ENCODE results near the gene NXN. TPM values are rescaled to one million over a fixed set of nuclear protein-coding genes. Genes with fewer than 3 reads are reported as not detected.
"Not testable (repeated sequence)": the region's sequence is repeated elsewhere in the genome, so short reads cannot be mapped to it uniquely, and the experiment has no call there.

Gene NXN
- total and polyA plus RNA-seq, 4 experiments from 2014 or later: 0.55 to 2.7 (median 1.9) TPM

DNA sequence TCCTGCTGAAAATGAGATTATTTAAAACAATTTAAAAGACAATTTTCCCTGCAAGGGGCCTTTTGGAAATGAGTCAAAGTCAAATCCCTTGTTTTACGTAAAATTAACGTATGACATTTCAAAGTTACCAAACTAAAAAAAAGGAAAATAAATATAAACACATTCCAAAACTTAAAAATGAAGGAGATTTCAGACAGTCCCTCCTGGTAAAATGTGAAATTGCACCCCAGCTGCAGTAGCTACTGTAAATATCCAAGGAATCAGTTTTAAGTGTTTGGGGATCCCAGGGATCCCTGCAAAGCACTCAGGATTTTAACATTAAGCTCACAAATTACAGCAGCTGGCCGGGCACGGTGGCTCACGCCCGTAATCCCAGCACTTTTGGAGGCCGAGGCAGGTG is 63.3 kb downstream of the NXN start:
- H3K9me3 Mint-ChIP-seq: no peaks in the 10 kb centered on the region
- H3K4me1 Mint-ChIP-seq: no peaks in the 10 kb centered on the region
- ChIA-PET CTCF (ENCODE audit: partially characterized antibody) (no interaction called here), POLR2A (ENCODE audit: partially characterized antibody) (no interaction called here)
- H3K4me1 ChIP-seq (ENCODE audit: insufficient read depth, low read length): no peaks in the 10 kb centered on the region
- no peak overlapping the region for H3K4me3 ChIP-seq (ENCODE audit: low read length in 2 of 2)
- no peak overlapping the region for H3K27ac ChIP-seq (ENCODE audit: low read depth, low read length)
- H3K27me3 Mint-ChIP-seq: peaks cover 20 to 25% of the 10 kb centered on the region in 2 donors
- H3K27ac Mint-ChIP-seq: no peak overlapping the region
- H3K36me3 Mint-ChIP-seq: no peaks in the 10 kb centered on the region
- intact Hi-C loops (cut with micrococcal nuclease): no loop called here
- H3K36me3 ChIP-seq (ENCODE audit: insufficient read depth, low read length): no peaks in the 10 kb centered on the region
- peak overlapping the region in 1 of 8 donors; percentile 34 for H3K4me3 Mint-ChIP-seq
- H3K9me3 ChIP-seq (ENCODE audit: control insufficient read depth in 1 of 2, low read length in 2 of 2): no peaks in the 10 kb centered on the region
- DNase-seq: no peak
- H3K27me3 ChIP-seq (ENCODE audit: insufficient read depth, low read length): no peaks in the 10 kb centered on the region

DNA sequence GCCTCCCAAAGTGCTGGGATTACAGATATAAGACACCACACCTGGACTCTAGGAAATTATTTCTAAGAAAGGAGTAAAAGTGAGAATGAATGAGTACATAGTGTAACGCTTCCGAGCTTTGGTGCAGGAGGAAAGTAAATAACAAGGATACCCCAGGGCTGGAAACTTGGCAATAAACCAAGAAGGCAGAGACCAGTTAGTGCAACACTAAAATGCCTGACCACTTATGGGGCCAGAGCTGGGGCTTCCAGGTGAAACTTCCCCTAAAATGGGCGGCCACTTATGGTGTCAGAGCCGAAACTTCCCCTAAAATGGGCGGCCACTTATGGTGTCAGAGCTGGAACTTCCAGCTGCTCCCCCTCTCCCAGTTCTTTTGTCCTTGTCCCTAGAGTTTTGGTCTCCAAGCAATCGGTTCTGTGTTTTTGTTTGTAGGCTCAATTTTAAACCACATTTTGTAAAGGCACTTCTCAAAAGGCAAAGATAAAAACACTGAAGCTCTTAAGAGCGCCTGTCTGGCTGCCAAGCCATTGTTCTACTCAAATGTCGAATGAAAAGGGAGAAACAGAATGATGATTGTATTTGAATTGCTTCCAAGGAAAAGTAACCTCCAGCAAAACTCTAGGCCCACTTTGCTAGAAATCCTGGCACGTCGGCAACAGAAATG is 63.9 kb downstream of the NXN start:
- H3K4me1 Mint-ChIP-seq: no peaks in the 10 kb centered on the region

DNA sequence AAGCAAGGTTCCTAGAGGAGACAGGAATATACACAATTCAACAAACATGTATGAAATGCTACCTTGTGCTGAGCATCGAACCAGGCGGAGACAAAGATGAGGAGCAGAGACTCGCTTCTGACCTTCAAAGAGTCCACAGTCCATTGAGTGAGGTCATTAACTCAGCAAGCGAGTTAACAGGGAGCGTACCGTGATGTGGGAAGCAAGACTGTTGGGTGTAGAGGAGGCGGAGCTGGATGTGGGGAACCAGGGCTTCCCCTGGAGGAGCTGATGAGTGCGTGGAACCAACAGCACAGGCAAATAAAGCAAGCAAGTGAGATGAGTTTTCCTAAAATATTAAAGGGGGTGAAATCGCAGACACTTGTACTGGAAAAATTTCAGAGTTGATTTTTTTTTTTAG is 65.0 kb downstream of the NXN start:
- Mint-ChIP-seq H3K27me3 (peaks cover 17 to 25% of the 10 kb centered on the region in 2 donors), H3K9me3 (no peaks in the 10 kb centered on the region), H3K4me3 (no peak overlapping the region), H3K27ac (no peak overlapping the region), H3K4me1 (no peaks in the 10 kb centered on the region), H3K36me3 (no peaks in the 10 kb centered on the region)
- no peak for DNase-seq
- no peak overlapping the region for H3K27ac ChIP-seq (ENCODE audit: low read depth, low read length)
- no peaks in the 10 kb centered on the region for H3K27me3 ChIP-seq (ENCODE audit: insufficient read depth, low read length)
- intact Hi-C loops (cut with micrococcal nuclease): no loop called here
- no peaks in the 10 kb centered on the region for H3K4me1 ChIP-seq (ENCODE audit: insufficient read depth, low read length)
- H3K36me3 ChIP-seq (ENCODE audit: insufficient read depth, low read length): no peaks in the 10 kb centered on the region
- no peak overlapping the region for H3K4me3 ChIP-seq (ENCODE audit: low read length in 2 of 2)
- H3K9me3 ChIP-seq (ENCODE audit: control insufficient read depth in 1 of 2, low read length in 2 of 2): no peaks in the 10 kb centered on the region
- POLR2A ChIA-PET (ENCODE audit: partially characterized antibody): no interaction called here
- CTCF ChIA-PET (ENCODE audit: partially characterized antibody): no interaction called here

More for the DNA sequence above, 63.9 kb downstream of the NXN start:
- no peaks in the 10 kb centered on the region for H3K4me1 ChIP-seq (ENCODE audit: insufficient read depth, low read length)
- Mint-ChIP-seq H3K36me3 (no peaks in the 10 kb centered on the region), H3K4me3 (no peak overlapping the region), H3K9me3 (no peaks in the 10 kb centered on the region), H3K27me3 (peaks cover 17 to 25% of the 10 kb centered on the region in 2 donors), H3K27ac (no peak overlapping the region)
- no peak overlapping the region for H3K4me3 ChIP-seq (ENCODE audit: low read length in 2 of 2)
- H3K27ac ChIP-seq (ENCODE audit: low read depth, low read length): no peak overlapping the region
- no peaks in the 10 kb centered on the region for H3K27me3 ChIP-seq (ENCODE audit: insufficient read depth, low read length)
- intact Hi-C loops (cut with micrococcal nuclease): no loop called here
- no peak for DNase-seq
- ChIA-PET POLR2A (ENCODE audit: partially characterized antibody) (no interaction called here), CTCF (ENCODE audit: partially characterized antibody) (no interaction called here)
- H3K36me3 ChIP-seq (ENCODE audit: insufficient read depth, low read length): no peaks in the 10 kb centered on the region
- H3K9me3 ChIP-seq (ENCODE audit: control insufficient read depth in 1 of 2, low read length in 2 of 2): no peaks in the 10 kb centered on the region

DNA sequence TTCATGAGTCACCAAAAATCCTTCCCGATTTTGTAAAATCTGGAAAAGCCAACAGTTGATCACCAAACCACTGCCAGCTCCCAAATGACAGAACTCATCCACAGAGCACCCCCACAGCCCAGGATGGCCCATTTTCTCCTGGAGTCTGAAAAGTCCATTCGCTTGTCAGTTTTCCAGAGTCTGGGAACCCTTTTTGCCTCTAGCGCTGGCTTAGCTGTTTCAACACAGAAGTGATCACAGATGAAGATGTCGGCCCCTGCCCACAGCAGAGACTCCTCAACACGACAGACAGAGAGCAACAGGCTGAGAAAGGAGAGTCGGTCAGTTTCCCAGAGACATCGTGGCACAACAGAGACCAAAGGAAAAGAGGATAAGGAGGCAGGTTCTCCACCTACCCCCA is 66.4 kb downstream of the NXN start:
- ChIA-PET POLR2A (ENCODE audit: partially characterized antibody) (no interaction called here), CTCF (ENCODE audit: partially characterized antibody) (no interaction called here)
- peaks cover 17 to 29% of the 10 kb centered on the region in 2 donors for H3K27me3 Mint-ChIP-seq
- Histone ChIP-seq H3K9me3 (ENCODE audit: control insufficient read depth in 1 of 2, low read length in 2 of 2) (no peaks in the 10 kb centered on the region), H3K27me3 (ENCODE audit: insufficient read depth, low read length) (no peaks in the 10 kb centered on the region), H3K4me1 (ENCODE audit: insufficient read depth, low read length) (no peaks in the 10 kb centered on the region), H3K4me3 (ENCODE audit: low read length in 2 of 2) (no peak overlapping the region), H3K27ac (ENCODE audit: low read depth, low read length) (no peak overlapping the region), H3K36me3 (ENCODE audit: insufficient read depth, low read length) (no peaks in the 10 kb centered on the region)
- no peaks in the 10 kb centered on the region for H3K4me1 Mint-ChIP-seq
- H3K9me3 Mint-ChIP-seq: no peaks in the 10 kb centered on the region
- intact Hi-C loops (cut with micrococcal nuclease): no loop called here
- H3K4me3 Mint-ChIP-seq: no peak overlapping the region
- no peak for DNase-seq
- H3K27ac Mint-ChIP-seq: no peak overlapping the region
- no peaks in the 10 kb centered on the region for H3K36me3 Mint-ChIP-seq

DNA sequence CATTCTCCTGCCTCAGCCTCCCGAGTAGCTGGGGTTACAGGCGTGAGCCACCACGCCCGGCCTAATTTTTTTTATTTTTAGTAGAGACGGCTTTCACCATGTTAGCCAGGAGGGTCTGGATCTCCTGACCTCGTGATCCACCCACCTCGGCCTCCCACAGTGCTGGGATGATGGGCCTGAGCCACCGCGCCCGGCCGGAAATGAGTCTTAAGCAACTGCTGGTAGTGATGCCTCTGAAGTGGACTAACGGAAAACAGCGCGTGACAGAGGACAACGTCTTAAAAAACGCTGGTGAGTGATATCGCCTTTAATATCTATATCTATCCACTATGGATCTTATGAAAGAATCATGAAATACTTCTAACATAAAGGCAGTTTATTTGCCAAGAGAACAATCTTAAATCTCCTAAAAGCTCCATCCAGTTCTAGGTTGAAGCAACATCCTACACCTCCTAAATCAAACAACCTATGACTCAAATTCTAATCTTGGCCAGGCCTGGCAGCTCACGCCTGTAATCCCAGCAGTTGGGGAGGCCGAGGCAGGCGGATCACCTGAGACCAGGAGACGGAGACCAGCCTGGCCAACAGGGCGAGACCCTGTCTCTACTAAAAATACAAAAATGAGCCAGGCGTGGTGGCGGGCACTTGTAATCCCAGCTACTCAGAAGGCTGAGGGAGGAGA is 69.8 kb downstream of the NXN start:
- Mint-ChIP-seq H3K27ac (no peak overlapping the region), H3K9me3 (no peaks in the 10 kb centered on the region), H3K27me3 (peaks cover 15 to 29% of the 10 kb centered on the region in 2 donors), H3K4me1 (no peaks in the 10 kb centered on the region), H3K4me3 (no peak overlapping the region), H3K36me3 (no peaks in the 10 kb centered on the region)
- DNase-seq: no peak
- Histone ChIP-seq H3K36me3 (ENCODE audit: insufficient read depth, low read length) (no peaks in the 10 kb centered on the region), H3K4me3 (ENCODE audit: low read length in 2 of 2) (no peak overlapping the region), H3K4me1 (ENCODE audit: insufficient read depth, low read length) (no peaks in the 10 kb centered on the region), H3K27ac (ENCODE audit: low read depth, low read length) (no peak overlapping the region), H3K9me3 (ENCODE audit: control insufficient read depth in 1 of 2, low read length in 2 of 2) (no peaks in the 10 kb centered on the region), H3K27me3 (ENCODE audit: insufficient read depth, low read length) (no peaks in the 10 kb centered on the region)
- CTCF ChIA-PET (ENCODE audit: partially characterized antibody): no interaction called here
- intact Hi-C loops (cut with micrococcal nuclease): no loop called here
- POLR2A ChIA-PET (ENCODE audit: partially characterized antibody): no interaction called here

DNA sequence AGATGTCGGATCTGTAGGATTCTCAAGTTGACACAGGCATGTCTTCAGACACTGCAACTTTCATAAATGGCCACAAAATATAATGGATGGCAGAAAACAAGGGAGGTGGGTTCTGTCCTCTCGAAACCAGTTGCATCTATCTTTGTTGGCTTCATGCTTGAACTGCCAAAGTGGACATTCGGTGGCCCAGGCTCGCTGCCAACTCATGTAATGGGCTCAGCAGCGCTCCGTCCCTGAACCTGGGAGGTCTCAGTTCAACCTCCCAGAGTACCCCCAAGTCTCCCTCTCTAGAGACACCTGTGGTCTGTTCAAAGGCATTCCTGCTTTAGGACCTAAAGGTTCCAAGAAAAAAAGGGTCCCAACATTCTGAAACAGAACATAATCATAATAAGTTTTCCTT is 71.9 kb downstream of the NXN start:
- Histone ChIP-seq H3K4me1 (ENCODE audit: insufficient read depth, low read length) (no peaks in the 10 kb centered on the region), H3K27ac (ENCODE audit: low read depth, low read length) (no peak overlapping the region), H3K27me3 (ENCODE audit: insufficient read depth, low read length) (peaks cover 4% of the 10 kb centered on the region), H3K9me3 (ENCODE audit: control insufficient read depth in 1 of 2, low read length in 2 of 2) (no peaks in the 10 kb centered on the region), H3K4me3 (ENCODE audit: low read length in 2 of 2) (no peak overlapping the region), H3K36me3 (ENCODE audit: insufficient read depth, low read length) (no peaks in the 10 kb centered on the region)
- POLR2A ChIA-PET (ENCODE audit: partially characterized antibody): no interaction called here
- H3K27ac Mint-ChIP-seq: no peak overlapping the region
- no peaks in the 10 kb centered on the region for H3K4me1 Mint-ChIP-seq
- no peak for DNase-seq
- no peaks in the 10 kb centered on the region for H3K36me3 Mint-ChIP-seq
- intact Hi-C loops (cut with micrococcal nuclease): no loop called here
- CTCF ChIA-PET (ENCODE audit: partially characterized antibody): no interaction called here
- H3K4me3 Mint-ChIP-seq: no peak overlapping the region
- H3K9me3 Mint-ChIP-seq: no peaks in the 10 kb centered on the region
- peaks cover 18 to 24% of the 10 kb centered on the region in 2 donors for H3K27me3 Mint-ChIP-seq

DNA sequence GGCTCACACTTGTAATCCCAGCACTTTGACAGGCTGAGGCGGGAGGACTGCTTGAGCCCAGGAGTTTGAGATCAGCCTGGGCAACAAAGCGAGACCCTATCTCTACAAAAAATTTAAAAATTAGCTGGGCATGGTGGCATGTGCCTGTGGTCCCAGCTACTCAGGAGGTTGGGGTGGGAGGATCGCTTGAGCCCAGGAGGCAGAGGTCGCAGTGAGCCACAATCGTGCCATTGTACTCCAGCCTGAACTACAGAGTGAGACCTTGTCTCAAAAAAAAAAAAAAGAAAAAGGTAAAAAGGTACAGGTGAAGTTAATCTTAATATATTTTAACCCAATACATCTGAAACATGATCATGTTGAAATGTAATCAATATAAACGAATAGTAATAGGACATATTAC is 73.9 kb downstream of the NXN start:
- H3K36me3 Mint-ChIP-seq; DNase-seq; H3K27ac Mint-ChIP-seq; H3K4me3 Mint-ChIP-seq; H3K9me3 ChIP-seq (ENCODE audit: control insufficient read depth in 1 of 2, low read length in 2 of 2); H3K27me3 ChIP-seq (ENCODE audit: insufficient read depth, low read length); H3K36me3 ChIP-seq (ENCODE audit: insufficient read depth, low read length); intact Hi-C loops (cut with micrococcal nuclease); H3K27ac ChIP-seq (ENCODE audit: low read depth, low read length); H3K9me3 Mint-ChIP-seq; H3K4me1 ChIP-seq (ENCODE audit: insufficient read depth, low read length); CTCF ChIA-PET (ENCODE audit: partially characterized antibody); H3K4me3 ChIP-seq (ENCODE audit: low read length in 2 of 2); H3K4me1 Mint-ChIP-seq: not testable (repeated sequence)
- peaks cover 25 to 26% of the 10 kb centered on the region in 2 donors for H3K27me3 Mint-ChIP-seq
- POLR2A ChIA-PET (ENCODE audit: partially characterized antibody): interaction anchor here (0.6 kb wide), 1 partner anchor 90 kb away, joined by 3 read pairs; no protein-coding TSS in a partner anchor
